SK-N-SH (cell line): Measurements from ENCODE around the gene NSD1.

Experiments
- CHD2 ChIP-seq: fragments of 150-350 bp; IDR thresholded peaks from 2 replicates; pipeline ENCODE4 v1.6.1; 2018; ENCODE audit warnings: low read length; ENCODE audit not compliant: partially characterized antibody
- CTCF ChIP-seq: fragments of 200-600 bp; sonication (generic); IDR thresholded peaks from 2 replicates; pipeline ENCODE4 v1.6.1; 2017; ENCODE audit warnings: antibody characterized with exemption, mild to moderate bottlenecking, moderate library complexity
- EP300 ChIP-seq, 2 experiments: IDR thresholded peaks; 2 replicates each; pipeline versions ENCODE4 v1.4.0 to v1.6.1; 2012; ENCODE audit warnings: borderline replicate concordance in 1 of 2, low read depth in 1 of 2, low read length in 1 of 2
- MXI1 ChIP-seq: IDR thresholded peaks from 2 replicates; pipeline ENCODE4 v1.6.1; 2012; ENCODE audit warnings: mild to moderate bottlenecking, low read depth, low read length, improper control_type of control experiment
- NRF1 ChIP-seq: IDR thresholded peaks from 2 replicates; pipeline ENCODE4 v1.6.1; 2012; ENCODE audit warnings: low read depth, mild to moderate bottlenecking, low read length
- RAD21 ChIP-seq: IDR thresholded peaks from 2 replicates; pipeline ENCODE4 v1.6.1; 2012; ENCODE audit warnings: mild to moderate bottlenecking, low read length
- RFX5 ChIP-seq: IDR thresholded peaks from 2 replicates; pipeline ENCODE4 v1.6.1; 2012; ENCODE audit warnings: mild to moderate bottlenecking, improper control_type of control experiment, low read length
- TAF1 ChIP-seq: IDR thresholded peaks from 2 replicates; pipeline ENCODE4 v1.6.1; 2012; ENCODE audit warnings: low read depth, mild to moderate bottlenecking, low read length, moderate library complexity, borderline replicate concordance
- TCF12 ChIP-seq: IDR thresholded peaks from 2 replicates; pipeline ENCODE4 v1.4.0; 2012
- USF1 ChIP-seq: IDR thresholded peaks from 2 replicates; pipeline ENCODE4 v1.4.0; 2012; ENCODE audit warnings: low read depth, borderline replicate concordance
- USF2 ChIP-seq: fragments of 150-350 bp; IDR thresholded peaks from 2 replicates; pipeline ENCODE4 v1.6.1; 2017; ENCODE audit warnings: antibody characterized with exemption, low read length, low read depth, borderline replicate concordance
- YY1 ChIP-seq: IDR thresholded peaks from 2 replicates; pipeline ENCODE4 v1.4.0; 2012; ENCODE audit warnings: low read depth, mild to moderate bottlenecking

GRCh38 chr5:177269232-177269895, 135.8 kb downstream of the NSD1 start:
- TF ChIP-seq USF2 (no peak), USF1 (no peak), CTCF (no peak), TAF1 (no peak), RAD21 (no peak), CHD2 (no peak), MXI1 (no peak), NRF1 (no peak), TCF12 (no peak), EP300 (IDR thresholded peaks at IDR 0.05; ENCODE audit: borderline replicate concordance in 1 of 2, low read depth in 1 of 2, low read length in 1 of 2) (no peak), YY1 (no peak), RFX5 (no peak)
